Gastroesophageal sphincter (tissue), 3 donors: Measurements from ENCODE around the gene CKAP2.

ENCODE experiments used
- POLR2A ChIP-seq, 2 donors: fragments of 450-650 bp; IDR thresholded peaks; one replicate each; pipeline ENCODE4 v1.6.1; 2017; ENCODE audit warnings: antibody characterized with exemption in 2 of 2, mild to moderate bottlenecking in 2 of 2, moderate library complexity in 1 of 2
- POLR2AphosphoS5 ChIP-seq: sonication (generic); formaldehyde crosslinking; IDR thresholded peaks from one replicate; pipeline ENCODE4 v1.6.1; 2017; ENCODE audit warnings: antibody characterized with exemption
- TF ChIP-seq, protein P1 (sequence below), 4 experiments: fragments of 200-600 bp in 2 of 4; fragments of 450-650 bp in 2 of 4; sonication (generic) in 1 of 4; IDR thresholded peaks; one replicate each; pipeline ENCODE4 v1.5.1; 2017 to 2019; ENCODE audit warnings: antibody characterized with exemption in 4 of 4, mild to moderate bottlenecking in 2 of 4, moderate library complexity in 2 of 4

DNA sequence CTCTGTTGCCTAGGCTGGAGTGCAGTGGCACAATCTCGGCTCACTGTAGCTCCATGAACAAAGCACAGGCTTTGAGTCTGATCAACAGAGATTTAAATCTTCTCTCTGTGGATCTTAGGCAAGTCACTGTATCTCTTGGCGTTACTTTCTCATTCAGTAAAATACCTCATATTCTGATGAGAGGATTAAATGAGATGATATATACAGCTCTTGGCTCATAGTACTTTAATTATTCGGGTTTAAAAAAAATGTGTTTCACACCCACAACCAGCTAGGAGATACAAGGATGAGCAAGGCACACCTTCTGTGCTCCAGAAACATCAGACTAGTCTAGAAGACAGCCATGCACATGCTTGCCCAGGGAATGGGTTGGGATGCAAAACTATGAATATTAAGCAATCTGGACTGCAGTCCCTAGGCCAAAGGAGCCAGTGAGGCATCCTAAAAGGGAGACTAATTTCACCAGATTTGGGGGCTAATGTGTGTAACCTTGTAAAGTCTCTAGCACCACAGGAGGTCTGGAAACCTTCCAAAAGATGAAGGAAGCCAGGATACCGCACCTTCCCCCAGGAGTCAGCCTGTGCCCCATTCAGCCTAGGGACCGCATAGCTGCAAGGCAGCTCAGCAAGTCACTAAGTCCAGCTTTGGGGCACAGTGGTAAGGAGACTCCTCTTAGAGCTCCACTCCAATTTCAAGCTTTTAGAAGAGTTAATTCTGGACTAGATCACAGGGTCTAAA is 7.3 kb upstream of the CKAP2 start:
- TF ChIP-seq POLR2AphosphoS5 (no peak), POLR2A (IDR thresholded peaks at IDR 0.05) (no peak)
- TF ChIP-seq, protein P1, sequence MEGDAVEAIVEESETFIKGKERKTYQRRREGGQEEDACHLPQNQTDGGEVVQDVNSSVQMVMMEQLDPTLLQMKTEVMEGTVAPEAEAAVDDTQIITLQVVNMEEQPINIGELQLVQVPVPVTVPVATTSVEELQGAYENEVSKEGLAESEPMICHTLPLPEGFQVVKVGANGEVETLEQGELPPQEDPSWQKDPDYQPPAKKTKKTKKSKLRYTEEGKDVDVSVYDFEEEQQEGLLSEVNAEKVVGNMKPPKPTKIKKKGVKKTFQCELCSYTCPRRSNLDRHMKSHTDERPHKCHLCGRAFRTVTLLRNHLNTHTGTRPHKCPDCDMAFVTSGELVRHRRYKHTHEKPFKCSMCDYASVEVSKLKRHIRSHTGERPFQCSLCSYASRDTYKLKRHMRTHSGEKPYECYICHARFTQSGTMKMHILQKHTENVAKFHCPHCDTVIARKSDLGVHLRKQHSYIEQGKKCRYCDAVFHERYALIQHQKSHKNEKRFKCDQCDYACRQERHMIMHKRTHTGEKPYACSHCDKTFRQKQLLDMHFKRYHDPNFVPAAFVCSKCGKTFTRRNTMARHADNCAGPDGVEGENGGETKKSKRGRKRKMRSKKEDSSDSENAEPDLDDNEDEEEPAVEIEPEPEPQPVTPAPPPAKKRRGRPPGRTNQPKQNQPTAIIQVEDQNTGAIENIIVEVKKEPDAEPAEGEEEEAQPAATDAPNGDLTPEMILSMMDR (IDR thresholded peaks at IDR 0.05): no peak
